ENCODE results near the gene CCDC27.
"Not testable (repeated sequence)": the region's sequence is repeated elsewhere in the genome, so short reads cannot be mapped to it uniquely, and the experiment has no call there.

Gene CCDC27

GRCh38 chr1:3799976-3800685, 47.9 kb downstream of the CCDC27 start:
- DNase-seq (ENCODE audit: insufficient read length, low spot score) (no peak), FAIRE-seq (no peak)
- TF ChIP-seq POU2F2 (IDR thresholded peaks at IDR 0.05; ENCODE audit: low read depth, low read length) (no peak), POLR2AphosphoS5 (IDR thresholded peaks at IDR 0.05; ENCODE audit: low read depth, low read length) (no peak), PAX5 (IDR thresholded peaks at IDR 0.05; ENCODE audit: insufficient read depth, low read length, severe bottlenecking) (no peak)

GRCh38 chr1:3800795-3801194, 48.5 kb downstream of the CCDC27 start:
- FAIRE-seq; DNase-seq (ENCODE audit: insufficient read length, low spot score): not testable (repeated sequence)

- TF ChIP-seq POU2F2 (IDR thresholded peaks at IDR 0.05; ENCODE audit: low read depth, low read length) = no peak
- TF ChIP-seq POLR2AphosphoS5 (IDR thresholded peaks at IDR 0.05; ENCODE audit: low read depth, low read length) = no peak
- TF ChIP-seq SPI1 (IDR thresholded peaks at IDR 0.05; ENCODE audit: low read depth, low read length) = no peak
- TF ChIP-seq TAF1 (IDR thresholded peaks at IDR 0.05; ENCODE audit: low read depth, low read length) = no peak
- TF ChIP-seq PAX5 (IDR thresholded peaks at IDR 0.05; ENCODE audit: insufficient read depth, low read length, severe bottlenecking) = no peak
- DNase-seq (ENCODE audit: insufficient read length, low spot score) = no peak
- FAIRE-seq = no peak
Observed at GRCh38 chr1:3803905-3804626, 51.8 kb downstream of the CCDC27 start.

GRCh38 chr1:3804627-3804944, 52.3 kb downstream of the CCDC27 start:
- not testable (repeated sequence) for FAIRE-seq; DNase-seq (ENCODE audit: insufficient read length, low spot score)

- FAIRE-seq = no peak
- TF ChIP-seq POLR2A (IDR thresholded peaks at IDR 0.05; ENCODE audit: low read depth, low read length) (no peak), POLR2AphosphoS5 (IDR thresholded peaks at IDR 0.05; ENCODE audit: low read depth, low read length) (no peak), PAX5 (IDR thresholded peaks at IDR 0.05; ENCODE audit: insufficient read depth, low read length, severe bottlenecking) (no peak), SPI1 (IDR thresholded peaks at IDR 0.05; ENCODE audit: low read depth, low read length) (no peak), TAF1 (IDR thresholded peaks at IDR 0.05; ENCODE audit: low read depth, low read length) (no peak)
- no peak for DNase-seq (ENCODE audit: insufficient read length, low spot score)
Observed at GRCh38 chr1:3805038-3805437, 52.8 kb downstream of the CCDC27 start.

- TF ChIP-seq POLR2AphosphoS5 (IDR thresholded peaks at IDR 0.05; ENCODE audit: low read depth, low read length) (no peak), POU2F2 (IDR thresholded peaks at IDR 0.05; ENCODE audit: low read depth, low read length) (no peak), TAF1 (IDR thresholded peaks at IDR 0.05; ENCODE audit: low read depth, low read length) (no peak)
- FAIRE-seq = no peak
Observed at GRCh38 chr1:3807769-3808168, 55.5 kb downstream of the CCDC27 start.

GRCh38 chr1:3809680-3810079, 57.4 kb downstream of the CCDC27 start:
- FAIRE-seq (no peak), DNase-seq (ENCODE audit: insufficient read length, low spot score) (no peak)
- TF ChIP-seq SPI1 (IDR thresholded peaks at IDR 0.05; ENCODE audit: low read depth, low read length) (no peak), POLR2AphosphoS5 (IDR thresholded peaks at IDR 0.05; ENCODE audit: low read depth, low read length) (no peak), POLR2A (IDR thresholded peaks at IDR 0.05; ENCODE audit: low read depth, low read length) (no peak), TAF1 (IDR thresholded peaks at IDR 0.05; ENCODE audit: low read depth, low read length) (no peak), POU2F2 (IDR thresholded peaks at IDR 0.05; ENCODE audit: low read depth, low read length) (no peak), PAX5 (IDR thresholded peaks at IDR 0.05; ENCODE audit: insufficient read depth, low read length, severe bottlenecking) (no peak)

More at GRCh38 chr1:3807769-3808168, 55.5 kb downstream of the CCDC27 start:
- no peak for DNase-seq (ENCODE audit: insufficient read length, low spot score)

GRCh38 chr1:3810149-3810761, 58.0 kb downstream of the CCDC27 start:
- not testable (repeated sequence) for DNase-seq (ENCODE audit: insufficient read length, low spot score); FAIRE-seq

GRCh38 chr1:3811595-3811911, 59.3 kb downstream of the CCDC27 start:
- TF ChIP-seq POU2F2 (IDR thresholded peaks at IDR 0.05; ENCODE audit: low read depth, low read length) (no peak), POLR2AphosphoS5 (IDR thresholded peaks at IDR 0.05; ENCODE audit: low read depth, low read length) (no peak), POLR2A (IDR thresholded peaks at IDR 0.05; ENCODE audit: low read depth, low read length) (no peak), SPI1 (IDR thresholded peaks at IDR 0.05; ENCODE audit: low read depth, low read length) (no peak), PAX5 (IDR thresholded peaks at IDR 0.05; ENCODE audit: insufficient read depth, low read length, severe bottlenecking) (no peak), TAF1 (IDR thresholded peaks at IDR 0.05; ENCODE audit: low read depth, low read length) (no peak)
- DNase-seq (ENCODE audit: insufficient read length, low spot score) = no peak
- no peak for FAIRE-seq

GRCh38 chr1:3814065-3814464, 61.8 kb downstream of the CCDC27 start:
- no peak for FAIRE-seq
- TF ChIP-seq PAX5 (IDR thresholded peaks at IDR 0.05; ENCODE audit: insufficient read depth, low read length, severe bottlenecking) = no peak
- TF ChIP-seq POU2F2 (IDR thresholded peaks at IDR 0.05; ENCODE audit: low read depth, low read length) = no peak
- no peak for TF ChIP-seq SPI1 (IDR thresholded peaks at IDR 0.05; ENCODE audit: low read depth, low read length)
- no peak for TF ChIP-seq POLR2A (IDR thresholded peaks at IDR 0.05; ENCODE audit: low read depth, low read length)
- TF ChIP-seq POLR2AphosphoS5 (IDR thresholded peaks at IDR 0.05; ENCODE audit: low read depth, low read length) = no peak
- TF ChIP-seq TAF1 (IDR thresholded peaks at IDR 0.05; ENCODE audit: low read depth, low read length) = no peak
- DNase-seq (ENCODE audit: insufficient read length, low spot score) = no peak

Measured in GM12891 (cell line).